Stimulated activated CD4-positive, alpha-beta T cell treated with anti-CD3 and anti-CD28 coated beads, Interleukin-4, amount 100 ng/mL, for 24 hours (primary cell): ENCODE results near the gene TRIM40.

ENCODE experiments used
- DNase-seq: peaks from one replicate; pipeline ENCODE4 v3.0.0-alpha.2; 2020

Gene TRIM40

DNA sequence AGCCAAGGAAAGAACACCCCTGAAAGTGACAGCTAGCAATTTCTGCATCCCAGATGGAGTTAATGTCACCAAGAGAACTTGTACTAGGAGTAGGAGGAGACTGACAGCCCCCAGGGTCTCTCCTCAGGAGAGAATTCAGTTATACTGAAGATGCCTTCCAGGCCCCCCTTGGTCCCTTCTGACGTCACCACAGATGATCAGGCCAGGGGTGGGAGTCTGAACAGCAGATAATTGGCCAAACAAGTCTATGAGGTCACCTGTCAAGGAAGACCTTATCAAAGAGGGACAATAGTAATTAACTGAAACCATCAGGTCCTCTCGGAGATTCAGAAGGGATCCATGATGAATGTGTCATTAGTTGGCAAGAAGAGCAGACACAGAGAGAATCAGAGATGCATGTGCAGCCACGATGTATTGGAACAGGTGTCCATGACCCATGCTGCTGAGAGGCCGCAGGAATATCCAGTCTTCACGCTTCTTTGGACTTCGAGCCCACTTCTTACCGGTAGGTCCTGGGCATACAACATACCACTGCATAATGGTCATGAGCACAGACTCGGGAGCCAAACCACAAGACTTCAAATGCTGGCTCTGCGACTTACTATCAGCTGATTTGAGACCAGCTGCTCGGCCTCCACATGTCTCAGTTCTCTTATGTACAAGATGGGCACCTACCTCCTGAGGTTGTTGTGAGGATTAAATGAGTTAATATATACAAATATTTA is 14.9 kb downstream of the TRIM40 start:
- DNase-seq, result no peak

- no peak for DNase-seq
Observed at GRCh38 chr6:30151580-30151979, 15.6 kb downstream of the TRIM40 start.

- DNase-seq, result no peak
Observed at GRCh38 chr6:30152016-30152673, 16.2 kb downstream of the TRIM40 start.

DNA sequence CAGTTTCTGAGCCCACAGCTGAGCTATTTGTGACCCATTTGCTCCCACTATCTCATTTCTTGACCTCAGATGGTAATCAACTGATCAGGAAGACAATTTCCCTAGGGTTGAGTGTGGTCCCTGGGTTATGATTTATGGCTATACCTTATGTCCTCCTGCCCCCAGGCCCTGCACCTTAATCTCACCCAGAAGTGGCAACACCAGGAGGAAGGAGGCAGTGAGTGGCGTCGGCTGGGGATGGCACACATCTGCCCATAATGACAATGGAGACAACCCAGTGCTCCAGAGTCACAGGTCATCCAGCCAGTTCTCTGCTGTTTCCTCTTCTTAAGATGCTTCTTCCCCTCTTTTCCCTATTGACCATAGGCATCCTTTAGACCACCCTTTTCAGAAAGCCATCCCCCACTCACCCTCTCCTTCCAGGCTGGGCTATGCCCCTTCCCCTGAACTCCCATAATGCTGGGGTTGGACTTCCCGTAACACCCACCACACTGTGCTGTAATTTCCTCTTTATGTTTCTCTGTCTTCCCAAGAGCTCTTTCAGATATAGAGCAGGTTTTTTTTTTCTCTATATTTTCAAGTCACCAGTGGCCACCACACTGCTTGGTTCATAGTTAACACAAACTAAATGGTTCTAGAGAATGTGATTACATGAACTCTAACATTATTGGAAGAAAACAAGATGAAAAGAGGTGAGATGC is 17.1 kb downstream of the TRIM40 start:
- no peak for DNase-seq

DNA sequence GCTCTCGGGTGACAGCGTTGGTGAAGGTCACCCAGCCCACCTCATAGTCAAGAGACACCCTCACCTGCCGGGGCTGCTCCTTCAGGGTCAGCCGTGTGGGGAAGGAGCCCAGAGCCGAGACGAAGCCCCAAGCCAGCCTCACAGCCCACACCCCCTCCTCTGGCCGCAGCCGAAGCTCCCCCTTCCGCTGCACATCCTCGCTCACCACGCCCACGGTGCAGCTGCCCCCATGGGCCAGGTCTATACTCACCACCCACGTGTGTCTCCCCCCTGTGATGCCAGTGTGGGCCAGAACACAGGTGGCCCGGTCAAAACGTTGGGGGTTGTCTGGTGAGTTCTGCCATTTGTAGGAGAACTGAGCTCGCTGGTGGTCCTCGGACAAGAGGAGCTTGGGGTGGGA is 18.1 kb downstream of the TRIM40 start:
- DNase-seq, result no peak

DNA sequence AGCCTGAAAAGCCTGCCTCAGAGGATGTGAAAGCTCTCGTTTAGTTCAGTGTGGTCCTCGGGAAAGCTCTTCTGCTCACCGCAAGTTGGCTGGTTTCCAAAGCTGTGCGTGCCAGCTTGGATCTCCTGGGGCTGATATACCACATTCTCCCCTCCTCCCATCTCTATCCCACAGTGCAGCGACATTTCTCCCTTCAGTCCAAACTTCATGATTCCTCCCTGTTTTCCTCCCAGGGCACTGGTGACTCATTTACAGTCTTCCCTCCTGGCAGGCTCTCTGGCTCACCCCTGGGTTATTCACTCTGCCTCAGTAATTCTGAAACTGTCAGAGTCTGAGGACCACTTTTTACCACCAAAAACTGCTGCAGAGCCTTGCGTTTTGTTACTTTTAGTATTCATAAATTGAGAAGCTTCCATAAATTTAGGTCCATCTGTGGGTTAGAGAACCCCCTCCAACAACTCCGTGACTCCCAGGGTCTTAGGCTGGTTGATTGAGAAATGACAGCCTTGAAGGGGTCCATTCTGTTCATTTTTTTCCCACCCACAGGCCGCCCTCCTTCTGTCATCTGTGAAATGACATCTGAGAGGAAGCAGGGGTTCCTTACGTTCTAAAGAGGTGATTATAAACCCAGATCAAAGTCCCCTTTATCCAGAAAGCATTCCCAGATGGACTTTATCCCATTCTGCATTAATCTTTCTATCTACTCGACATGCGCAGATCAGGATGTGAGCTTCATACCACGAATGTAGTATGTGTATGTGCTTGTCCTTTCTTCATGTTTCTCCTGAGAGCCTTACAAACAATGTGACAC is 19.0 kb downstream of the TRIM40 start:
- no peak for DNase-seq

DNA sequence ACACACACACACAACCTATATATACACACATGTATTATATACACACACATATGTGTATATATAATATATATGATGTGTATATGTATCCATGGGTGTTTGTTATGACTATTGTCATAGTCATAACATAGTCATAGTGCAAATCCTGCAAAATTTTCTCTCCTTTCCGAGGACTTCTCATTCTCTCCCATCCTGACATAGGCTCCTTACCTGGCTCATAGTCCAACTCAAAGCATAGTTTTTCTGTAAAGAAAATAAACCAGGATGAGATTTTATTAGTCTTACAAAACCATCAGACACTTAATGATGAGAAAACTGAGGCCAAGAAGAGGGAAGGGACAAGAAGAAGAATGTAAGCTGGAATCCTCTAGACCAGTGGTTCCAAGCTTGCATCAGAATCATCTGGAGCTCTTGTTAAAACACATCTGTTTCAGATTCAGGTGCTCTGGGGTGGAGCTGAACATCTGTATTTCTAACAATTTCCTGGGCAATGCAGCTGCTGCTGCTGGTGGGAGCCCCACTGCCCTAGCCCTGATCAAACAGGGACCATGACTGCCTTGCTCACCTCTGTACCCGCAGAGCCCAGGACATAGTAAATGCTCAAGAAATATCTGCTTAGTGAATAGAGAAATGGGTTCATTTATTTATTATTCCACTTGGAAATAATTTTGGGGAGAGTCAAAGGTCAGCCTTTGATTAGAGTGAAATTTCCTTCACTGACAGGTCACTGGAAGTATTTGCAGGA is 19.8 kb downstream of the TRIM40 start:
- DNase-seq, result no peak

- no peak for DNase-seq
Observed at GRCh38 chr6:30156262-30156599, 20.3 kb downstream of the TRIM40 start.

GRCh38 chr6:30156774-30157173 is 20.8 kb downstream of the TRIM40 start:
- no peak for DNase-seq

DNA sequence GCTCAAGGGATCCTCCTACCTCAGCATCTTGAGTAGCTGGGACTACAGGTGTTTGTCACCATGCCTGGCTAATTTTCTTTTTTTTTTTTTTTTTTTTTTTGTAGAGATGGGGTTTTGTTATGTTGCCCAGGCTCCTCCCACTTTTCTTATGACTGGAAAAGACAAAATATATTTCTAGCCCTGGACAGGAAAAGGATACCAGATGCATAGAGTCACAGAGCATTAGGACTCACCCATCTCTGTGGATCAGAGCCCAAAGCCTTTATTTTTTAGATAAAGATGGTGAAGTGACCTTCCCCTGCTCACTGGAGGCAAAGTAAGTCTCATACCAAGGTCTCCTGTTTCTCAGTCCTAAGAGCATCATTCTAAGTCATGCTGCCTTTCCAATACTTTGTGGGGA is 21.6 kb downstream of the TRIM40 start:
- DNase-seq, result no peak

GRCh38 chr6:30157999-30158398 is 22.1 kb downstream of the TRIM40 start:
- no peak for DNase-seq

- DNase-seq, result no peak
Observed at GRCh38 chr6:30158475-30159040, 22.6 kb downstream of the TRIM40 start.

- DNase-seq, result no peak
Observed at GRCh38 chr6:30160008-30160784, 24.3 kb downstream of the TRIM40 start.

GRCh38 chr6:30160785-30161531 is 25.0 kb downstream of the TRIM40 start, which contains the start of gene TRIM10:
TSS of gene TRIM10 (minus strand) at chr6:30161211. CDS start at chr6:30160858, 353 bp downstream.
- DNase-seq, result no peak

- DNase-seq, result no peak
Observed at GRCh38 chr6:30162265-30163089, 26.5 kb downstream of the TRIM40 start.

- peak; percentile 62 for DNase-seq
Observed at GRCh38 chr6:30163090-30163917, 27.4 kb downstream of the TRIM40 start, which contains the start of gene TRIM15. TSS of gene TRIM15 (plus strand) at chr6:30163546. CDS start at chr6:30163685, 139 bp downstream.

- DNase-seq, result no peak
Observed at GRCh38 chr6:30163918-30164654, 28.1 kb downstream of the TRIM40 start.

DNA sequence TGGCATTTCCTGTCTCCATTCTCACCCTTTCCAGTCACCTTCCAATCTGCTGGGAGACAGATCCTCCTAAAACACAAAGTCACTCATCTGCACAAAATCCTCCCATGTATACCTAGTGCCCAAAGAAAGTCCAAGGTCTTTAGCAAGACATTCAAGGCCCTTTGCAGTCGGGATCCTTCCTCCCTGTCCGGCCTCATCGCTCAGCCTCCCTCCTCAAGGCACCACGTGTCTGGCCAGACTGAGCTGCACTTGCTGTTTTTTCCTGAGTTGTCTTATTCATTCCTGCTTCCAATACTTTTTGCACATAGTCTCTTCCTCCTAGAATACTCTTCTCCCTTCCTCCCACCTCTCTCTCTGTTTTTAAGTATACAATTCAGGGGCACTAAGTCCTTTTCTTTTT is 28.8 kb downstream of the TRIM40 start:
- no peak for DNase-seq
